GM12875 (cell line): ENCODE data around the gene ZNF230.

Experiments
- H3K4me3 ChIP-seq: one replicate; pipeline ENCODE4 v1.5.1; 2011; ENCODE audit warnings: low read depth, low read length, control low read depth
- CTCF ChIP-seq: IDR thresholded peaks from 2 replicates; pipeline ENCODE4 v1.5.1; 2011; ENCODE audit warnings: low read depth, mild to moderate bottlenecking, control low read depth, inconsistent platforms, low read length, moderate library complexity, borderline replicate concordance; ENCODE audit not compliant: insufficient read depth

The ZNF230 gene

GRCh38 chr19:43983544-43983911 lies 19.2 kb upstream of the ZNF230 start:
- H3K4me3 ChIP-seq, result peak overlapping the region; percentile 59
- no peak for TF ChIP-seq CTCF

- no peak for TF ChIP-seq CTCF
- peak within 1 kb of the TSS; percentile 59 for H3K4me3 ChIP-seq
Measured at GRCh38 chr19:43983912-43984686, 18.7 kb upstream of the ZNF230 start, which contains the start of gene ZNF155. TSS of gene ZNF155 (plus strand) at chr19:43984188. CDS start at chr19:43988544, 4,356 bp downstream.

GRCh38 chr19:43984687-43985000 lies 18.1 kb upstream of the ZNF230 start:
- TF ChIP-seq CTCF, result no peak
- peak overlapping the region; percentile 59 for H3K4me3 ChIP-seq

- TF ChIP-seq CTCF, result no peak
Measured at GRCh38 chr19:43997631-43998290, 5.0 kb upstream of the ZNF230 start.

GRCh38 chr19:44002212-44002565 lies 568 bp upstream of the ZNF230 start:
- TF ChIP-seq CTCF, result no peak
- peak overlapping the region; percentile 91 for H3K4me3 ChIP-seq

More at GRCh38 chr19:43997631-43998290, 5.0 kb upstream of the ZNF230 start:
- H3K4me3 ChIP-seq, result no peak overlapping the region

- peak overlapping the region; percentile 91 for H3K4me3 ChIP-seq
- TF ChIP-seq CTCF, result no peak
Measured at GRCh38 chr19:44003461-44004009, 778 bp downstream of the ZNF230 start.

GRCh38 chr19:44005973-44006372 lies 3.2 kb downstream of the ZNF230 start:
- TF ChIP-seq CTCF, result no peak
- H3K4me3 ChIP-seq, result no peak overlapping the region
